Fibroblast of pulmonary artery (primary cell): ENCODE data around the gene MTM1.

Experiments used
- DNase-seq: peaks from one replicate; pipeline ENCODE4 v3.0.0-alpha.2; 2010; ENCODE audit warnings: low read depth
- H3K4me3 ChIP-seq: replicated peaks from 2 replicates; pipeline ENCODE4 v1.5.1; 2011; ENCODE audit warnings: low read depth, mild to moderate bottlenecking, control low read depth, low read length, moderate library complexity
- TF ChIP-seq, protein P1 (sequence below): IDR thresholded peaks from 2 replicates; pipeline ENCODE4 v1.5.1; 2011; ENCODE audit warnings: mild to moderate bottlenecking, control low read depth, low read length, inconsistent platforms; ENCODE audit errors: missing control alignments

MTM1 gene

DNA sequence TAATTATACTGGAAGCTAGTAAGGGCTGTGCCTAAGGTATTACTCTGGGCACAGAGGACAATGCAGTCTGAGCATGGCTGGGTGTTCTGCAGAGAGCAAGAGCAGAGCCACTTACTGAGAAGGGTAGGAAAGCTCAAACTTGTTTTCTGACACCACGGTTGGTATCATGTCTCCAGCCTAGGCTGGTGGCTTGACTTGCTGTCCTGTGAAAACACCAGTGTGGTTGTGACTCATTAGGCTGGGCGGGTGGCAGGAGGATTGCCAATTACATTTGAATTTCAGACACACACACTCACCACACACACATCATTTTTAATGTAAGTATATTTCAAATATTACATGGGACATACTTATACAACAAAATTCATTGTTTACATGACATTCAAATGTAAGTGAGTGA lies 19.7 kb upstream of the MTM1 start:
- peak; percentile 8 for DNase-seq
- TF ChIP-seq, protein P1, sequence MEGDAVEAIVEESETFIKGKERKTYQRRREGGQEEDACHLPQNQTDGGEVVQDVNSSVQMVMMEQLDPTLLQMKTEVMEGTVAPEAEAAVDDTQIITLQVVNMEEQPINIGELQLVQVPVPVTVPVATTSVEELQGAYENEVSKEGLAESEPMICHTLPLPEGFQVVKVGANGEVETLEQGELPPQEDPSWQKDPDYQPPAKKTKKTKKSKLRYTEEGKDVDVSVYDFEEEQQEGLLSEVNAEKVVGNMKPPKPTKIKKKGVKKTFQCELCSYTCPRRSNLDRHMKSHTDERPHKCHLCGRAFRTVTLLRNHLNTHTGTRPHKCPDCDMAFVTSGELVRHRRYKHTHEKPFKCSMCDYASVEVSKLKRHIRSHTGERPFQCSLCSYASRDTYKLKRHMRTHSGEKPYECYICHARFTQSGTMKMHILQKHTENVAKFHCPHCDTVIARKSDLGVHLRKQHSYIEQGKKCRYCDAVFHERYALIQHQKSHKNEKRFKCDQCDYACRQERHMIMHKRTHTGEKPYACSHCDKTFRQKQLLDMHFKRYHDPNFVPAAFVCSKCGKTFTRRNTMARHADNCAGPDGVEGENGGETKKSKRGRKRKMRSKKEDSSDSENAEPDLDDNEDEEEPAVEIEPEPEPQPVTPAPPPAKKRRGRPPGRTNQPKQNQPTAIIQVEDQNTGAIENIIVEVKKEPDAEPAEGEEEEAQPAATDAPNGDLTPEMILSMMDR, result no peak
- H3K4me3 ChIP-seq, result no peak overlapping the region

GRCh38 chrX:150551963-150552362 lies 16.5 kb upstream of the MTM1 start:
- H3K4me3 ChIP-seq, result no peak overlapping the region
- no peak for DNase-seq
- TF ChIP-seq, protein P1, result no peak

DNA sequence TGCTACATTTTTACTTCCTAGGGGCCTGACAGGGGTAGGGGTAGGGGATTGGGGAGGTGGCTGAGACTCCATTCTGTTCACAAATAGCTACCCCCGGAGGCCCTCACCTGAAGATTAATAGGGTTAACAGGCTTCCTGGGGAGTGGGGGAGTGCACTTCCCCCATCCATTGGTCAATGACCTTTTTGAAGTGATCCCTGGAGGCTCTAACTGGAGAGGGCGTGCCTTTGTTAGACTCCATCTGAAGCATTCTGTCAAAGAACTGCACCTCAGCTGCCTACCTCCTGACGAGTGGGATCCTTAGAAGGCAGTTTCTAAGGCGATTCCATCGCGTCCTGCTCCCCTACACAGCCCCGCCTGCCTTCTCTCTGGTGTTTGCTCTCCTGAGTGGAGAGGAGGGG lies 10.0 kb upstream of the MTM1 start:
- no peak overlapping the region for H3K4me3 ChIP-seq
- TF ChIP-seq, protein P1, result no peak
- DNase-seq, result no peak

- TF ChIP-seq, protein P1, result no peak
- H3K4me3 ChIP-seq, result no peak overlapping the region
- DNase-seq, result no peak
Measured at GRCh38 chrX:150564838-150565237, 3.6 kb upstream of the MTM1 start.

DNA sequence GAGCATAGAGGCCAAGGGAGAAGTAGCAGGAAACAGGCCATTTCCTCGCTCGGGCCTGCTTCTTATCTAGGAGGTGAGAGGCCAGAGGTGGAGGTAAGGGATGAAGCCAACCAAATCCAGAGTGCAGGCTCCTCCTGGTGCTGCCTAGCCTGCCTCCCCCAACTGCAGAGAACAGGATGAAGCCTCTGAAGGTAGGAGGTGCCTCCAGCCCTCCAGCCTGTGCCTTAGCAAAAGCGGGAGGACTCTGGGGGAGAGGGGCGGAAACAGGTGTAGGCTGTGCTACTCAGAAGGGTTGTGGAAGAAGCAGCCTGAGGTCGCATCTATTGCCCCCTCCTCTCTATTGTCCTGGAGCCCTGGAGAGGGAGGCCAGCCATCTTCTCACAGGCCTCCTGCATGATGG lies 2.9 kb upstream of the MTM1 start:
- no peak overlapping the region for H3K4me3 ChIP-seq
- no peak for DNase-seq
- TF ChIP-seq, protein P1, result no peak

DNA sequence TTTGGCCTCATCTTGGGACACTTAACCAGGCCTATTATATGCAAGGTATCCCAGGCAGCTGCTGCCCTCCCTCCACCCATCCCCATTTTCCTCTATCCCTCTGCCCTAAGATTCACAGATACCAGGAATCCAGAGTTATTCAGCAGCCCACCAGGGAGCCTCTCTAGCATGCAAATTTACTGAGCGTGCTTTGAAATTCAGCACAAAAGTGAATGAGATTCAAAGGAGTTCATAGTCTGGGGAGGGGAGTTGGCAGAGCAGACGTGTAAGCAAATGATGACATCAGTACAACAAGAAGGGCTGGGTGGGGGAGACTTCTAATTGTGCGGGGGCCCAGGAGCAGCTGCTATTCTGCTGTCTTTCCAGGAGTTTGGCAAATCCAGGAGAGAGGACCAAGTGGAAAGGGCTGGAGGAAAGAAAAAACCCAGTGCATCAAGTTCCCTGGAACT lies 1.7 kb upstream of the MTM1 start:
- H3K4me3 ChIP-seq, result no peak overlapping the region
- TF ChIP-seq, protein P1, result no peak

DNA sequence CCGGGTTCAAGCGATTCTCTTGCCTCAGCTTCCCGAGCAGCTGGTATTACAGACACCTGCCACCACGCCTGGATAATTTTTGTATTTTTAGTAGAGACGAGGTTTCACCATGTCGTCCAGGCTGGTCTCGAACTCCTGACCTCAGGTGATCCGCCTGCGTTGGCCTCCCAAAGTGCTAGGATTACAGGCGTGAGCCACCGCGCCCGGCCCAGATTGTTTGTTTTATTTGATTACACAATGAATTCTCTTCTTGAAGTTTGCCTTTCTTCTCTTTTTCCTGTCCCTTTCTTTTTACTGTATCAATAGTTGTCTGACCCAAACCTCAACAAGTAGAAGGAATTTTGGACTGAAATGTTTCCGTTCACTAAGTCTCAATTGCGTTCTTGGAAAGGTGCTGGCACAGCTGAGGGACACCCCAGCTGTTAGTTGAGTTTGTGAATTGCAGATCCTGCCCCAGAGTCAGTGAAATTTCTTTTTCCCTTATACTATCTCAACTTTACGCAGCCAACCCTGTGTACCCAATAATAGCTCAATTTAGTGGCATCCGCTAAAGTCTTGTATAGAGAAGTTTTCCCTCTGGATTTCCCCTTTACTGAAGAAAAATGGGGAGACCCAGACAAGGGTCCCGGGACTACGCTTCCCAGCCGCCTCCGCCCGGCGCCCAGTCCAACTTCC lies 639 bp upstream of the MTM1 start:
- TF ChIP-seq, protein P1, result no peak
- DNase-seq, result no peak
- H3K4me3 ChIP-seq, result peak overlapping the region; percentile 17

More for the DNA sequence above, 1.7 kb upstream of the MTM1 start:
- DNase-seq, result no peak
